ENCODE measurements around the gene TTC28. TPM values are rescaled to one million over a fixed set of nuclear protein-coding genes. Genes with fewer than 3 reads are reported as not detected.

Gene TTC28
- total RNA-seq, 1 donor from 2014 or later = 70.8 TPM

DNA sequence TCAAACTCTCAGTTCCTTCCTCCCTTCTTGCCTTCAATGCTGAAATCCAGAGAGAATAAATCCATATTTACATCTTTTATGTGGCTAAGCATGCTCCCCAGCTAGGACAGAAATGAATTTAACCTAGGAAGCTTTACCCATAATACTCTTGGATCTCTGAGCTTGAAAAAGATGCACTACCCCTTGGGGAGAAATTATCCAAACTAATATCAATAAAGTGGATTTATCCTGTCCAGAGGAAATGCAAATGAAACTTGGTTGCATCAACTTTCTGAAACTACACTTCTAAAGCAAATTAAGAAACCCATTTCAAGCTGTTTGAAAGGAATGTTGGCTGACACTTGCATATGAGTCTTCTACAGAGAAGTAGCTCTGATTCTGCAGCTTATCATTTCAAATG, 347.9 kb downstream of the TTC28 start:
- no peaks in the 10 kb centered on the region for H3K4me1 Mint-ChIP-seq (ENCODE audit: unreplicated experiment)
- H3K36me3 Mint-ChIP-seq (ENCODE audit: low read depth, unreplicated experiment) = no peaks in the 10 kb centered on the region
- no peaks in the 10 kb centered on the region for H3K9me3 Mint-ChIP-seq (ENCODE audit: unreplicated experiment)
- H3K27me3 Mint-ChIP-seq (ENCODE audit: unreplicated experiment) = no peaks in the 10 kb centered on the region
- no peak for TF ChIP-seq CTCF (IDR thresholded peaks at IDR 0.05; ENCODE audit: unreplicated experiment)
- H3K27ac Mint-ChIP-seq (ENCODE audit: unreplicated experiment) = no peak overlapping the region
- no peak for DNase-seq (ENCODE audit: low spot score)
- H3K4me3 Mint-ChIP-seq (ENCODE audit: unreplicated experiment) = no peak overlapping the region

GRCh38 chr22:28329186-28330073, 350.2 kb downstream of the TTC28 start:
- Mint-ChIP-seq H3K4me3 (ENCODE audit: unreplicated experiment) (no peak overlapping the region), H3K27ac (ENCODE audit: unreplicated experiment) (no peak overlapping the region), H3K9me3 (ENCODE audit: unreplicated experiment) (no peaks in the 10 kb centered on the region), H3K4me1 (ENCODE audit: unreplicated experiment) (no peaks in the 10 kb centered on the region), H3K36me3 (ENCODE audit: low read depth, unreplicated experiment) (no peaks in the 10 kb centered on the region), H3K27me3 (ENCODE audit: unreplicated experiment) (no peaks in the 10 kb centered on the region)
- DNase-seq (ENCODE audit: low spot score) = no peak
- TF ChIP-seq CTCF (IDR thresholded peaks at IDR 0.05; ENCODE audit: unreplicated experiment) = no peak

DNA sequence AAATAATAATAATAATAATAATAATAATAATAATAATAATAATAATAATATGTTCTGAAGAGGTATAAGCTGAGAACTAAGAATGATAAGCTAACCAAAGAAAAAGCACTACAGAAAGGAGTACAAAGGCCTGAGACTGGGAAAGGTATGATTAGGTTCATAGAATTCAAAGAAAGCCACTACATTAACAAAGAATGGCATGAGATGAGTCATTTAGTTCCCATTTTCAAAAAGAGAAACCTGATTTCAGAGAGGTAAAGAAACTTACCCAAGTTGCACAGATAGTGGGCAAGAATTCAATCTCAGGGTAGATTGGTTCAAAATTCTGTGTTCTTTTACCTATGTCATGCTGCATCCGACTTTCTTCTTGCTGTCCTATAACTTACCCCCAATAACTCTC, 350.9 kb downstream of the TTC28 start:
- Mint-ChIP-seq H3K9me3 (ENCODE audit: unreplicated experiment) (no peaks in the 10 kb centered on the region), H3K4me1 (ENCODE audit: unreplicated experiment) (no peaks in the 10 kb centered on the region), H3K27me3 (ENCODE audit: unreplicated experiment) (no peaks in the 10 kb centered on the region), H3K4me3 (ENCODE audit: unreplicated experiment) (no peak overlapping the region), H3K27ac (ENCODE audit: unreplicated experiment) (no peak overlapping the region), H3K36me3 (ENCODE audit: low read depth, unreplicated experiment) (no peaks in the 10 kb centered on the region)
- no peak for TF ChIP-seq CTCF (IDR thresholded peaks at IDR 0.05; ENCODE audit: unreplicated experiment)
- DNase-seq (ENCODE audit: low spot score) = no peak

DNA sequence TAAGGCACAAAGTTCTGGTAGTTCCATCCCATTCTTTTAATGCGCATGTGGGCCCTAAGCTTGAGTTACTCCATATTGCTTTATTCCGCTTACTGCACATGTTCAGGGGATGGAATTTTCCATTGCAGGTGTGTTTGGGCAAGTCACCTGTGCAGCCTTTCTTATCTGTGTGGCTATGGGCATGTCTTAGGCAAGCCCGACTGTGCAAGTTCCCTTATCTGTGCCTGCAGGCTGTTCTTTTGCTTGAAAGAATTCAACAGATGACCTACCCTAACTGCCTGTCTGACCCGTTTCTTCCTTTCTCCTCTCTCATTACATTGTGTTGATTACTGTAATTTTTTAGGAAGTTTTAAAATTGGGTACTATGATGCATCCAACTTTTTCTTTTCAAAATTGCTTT, 363.6 kb downstream of the TTC28 start:
- TF ChIP-seq CTCF (IDR thresholded peaks at IDR 0.05; ENCODE audit: unreplicated experiment) = no peak
- H3K4me3 Mint-ChIP-seq (ENCODE audit: unreplicated experiment) = no peak overlapping the region
- no peaks in the 10 kb centered on the region for H3K4me1 Mint-ChIP-seq (ENCODE audit: unreplicated experiment)
- no peaks in the 10 kb centered on the region for H3K36me3 Mint-ChIP-seq (ENCODE audit: low read depth, unreplicated experiment)
- no peaks in the 10 kb centered on the region for H3K27me3 Mint-ChIP-seq (ENCODE audit: unreplicated experiment)
- DNase-seq (ENCODE audit: low spot score) = no peak
- no peak overlapping the region for H3K27ac Mint-ChIP-seq (ENCODE audit: unreplicated experiment)
- no peaks in the 10 kb centered on the region for H3K9me3 Mint-ChIP-seq (ENCODE audit: unreplicated experiment)

DNA sequence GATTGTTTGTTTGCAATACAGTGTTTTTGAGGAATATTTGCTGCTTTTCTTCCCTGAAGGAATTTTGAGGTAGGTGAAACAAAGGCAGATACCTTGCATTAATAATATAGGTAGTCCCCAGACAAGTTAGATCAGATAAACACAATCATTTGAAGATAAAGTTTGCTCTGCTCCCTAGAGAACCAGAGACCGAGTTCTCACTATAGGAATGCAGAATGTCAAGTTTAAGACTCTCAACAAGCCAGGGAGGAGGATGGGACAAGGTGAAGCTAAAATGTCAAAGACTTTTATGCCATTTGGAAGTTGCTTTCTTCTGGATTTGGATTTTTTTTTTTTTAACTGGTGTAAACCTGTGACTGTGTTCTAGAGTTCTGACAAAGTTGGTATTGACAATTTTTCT, 364.7 kb downstream of the TTC28 start:
- Mint-ChIP-seq H3K4me1 (ENCODE audit: unreplicated experiment) (no peaks in the 10 kb centered on the region), H3K27me3 (ENCODE audit: unreplicated experiment) (no peaks in the 10 kb centered on the region), H3K4me3 (ENCODE audit: unreplicated experiment) (no peak overlapping the region), H3K27ac (ENCODE audit: unreplicated experiment) (no peak overlapping the region), H3K9me3 (ENCODE audit: unreplicated experiment) (no peaks in the 10 kb centered on the region), H3K36me3 (ENCODE audit: low read depth, unreplicated experiment) (no peaks in the 10 kb centered on the region)
- no peak for TF ChIP-seq CTCF (IDR thresholded peaks at IDR 0.05; ENCODE audit: unreplicated experiment)
- no peak for DNase-seq (ENCODE audit: low spot score)

Data from endothelial cell (in vitro differentiated cells).